ENCODE data around the gene IDUA.
"Not testable (repeated sequence)": the region's sequence is repeated elsewhere in the genome, so short reads cannot be mapped to it uniquely, and the experiment has no call there.

IDUA gene

DNA sequence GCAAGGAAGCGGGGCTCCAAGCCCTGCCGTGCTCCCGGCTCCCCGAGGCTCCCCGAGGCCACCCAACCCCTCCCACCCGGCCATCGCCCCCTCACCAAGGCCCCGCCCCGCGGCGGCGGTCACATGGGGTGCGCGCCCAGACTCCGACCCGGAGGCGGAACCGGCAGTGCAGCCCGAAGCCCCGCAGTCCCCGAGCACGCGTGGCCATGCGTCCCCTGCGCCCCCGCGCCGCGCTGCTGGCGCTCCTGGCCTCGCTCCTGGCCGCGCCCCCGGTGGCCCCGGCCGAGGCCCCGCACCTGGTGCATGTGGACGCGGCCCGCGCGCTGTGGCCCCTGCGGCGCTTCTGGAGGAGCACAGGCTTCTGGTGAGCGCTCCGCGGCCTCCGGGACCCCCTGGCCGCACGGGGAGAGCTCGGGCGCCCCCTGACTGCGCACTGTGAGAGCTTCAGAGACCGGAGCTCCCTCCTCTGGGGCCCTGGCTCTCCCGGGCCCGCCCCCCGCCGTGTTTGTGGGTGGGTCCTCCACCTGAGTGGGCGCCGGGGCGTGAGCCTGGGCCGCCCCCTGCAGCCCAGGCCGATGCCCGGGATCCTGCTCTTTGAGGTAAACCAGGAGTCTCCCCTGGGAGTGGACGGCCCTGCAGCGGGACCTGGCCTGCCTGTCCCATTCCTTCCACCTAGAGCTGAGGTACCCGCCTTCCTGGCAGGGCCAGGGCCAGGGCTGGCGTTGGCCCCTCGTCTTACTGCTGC, at the start of gene IDUA:
IDUA (plus strand) TSS at position 166 of the 745 bp plus-strand sequence; CDS start at position 207, 41 bp downstream.
- peak; percentile 84 for DNase-seq

DNA sequence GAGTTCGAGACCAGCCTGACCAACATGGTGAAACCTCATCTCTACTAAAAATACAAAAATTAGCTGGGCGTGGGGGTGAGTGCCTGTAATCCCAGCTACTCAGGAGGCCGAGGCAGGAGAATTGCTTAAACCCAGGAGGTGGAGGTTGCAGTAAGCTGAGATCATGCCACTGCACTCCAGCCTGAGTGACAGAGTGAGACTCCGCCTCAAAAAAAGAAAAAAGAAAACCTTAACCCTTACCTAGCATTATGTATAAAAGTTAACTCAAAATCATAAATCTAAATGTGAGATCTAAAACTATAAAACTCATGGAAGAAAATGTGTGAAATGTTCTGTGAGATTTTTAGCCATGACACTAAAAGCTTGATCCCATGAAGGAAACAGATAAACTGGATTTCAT, 47.3 kb upstream of the IDUA start:
- not testable (repeated sequence) for DNase-seq

DNA sequence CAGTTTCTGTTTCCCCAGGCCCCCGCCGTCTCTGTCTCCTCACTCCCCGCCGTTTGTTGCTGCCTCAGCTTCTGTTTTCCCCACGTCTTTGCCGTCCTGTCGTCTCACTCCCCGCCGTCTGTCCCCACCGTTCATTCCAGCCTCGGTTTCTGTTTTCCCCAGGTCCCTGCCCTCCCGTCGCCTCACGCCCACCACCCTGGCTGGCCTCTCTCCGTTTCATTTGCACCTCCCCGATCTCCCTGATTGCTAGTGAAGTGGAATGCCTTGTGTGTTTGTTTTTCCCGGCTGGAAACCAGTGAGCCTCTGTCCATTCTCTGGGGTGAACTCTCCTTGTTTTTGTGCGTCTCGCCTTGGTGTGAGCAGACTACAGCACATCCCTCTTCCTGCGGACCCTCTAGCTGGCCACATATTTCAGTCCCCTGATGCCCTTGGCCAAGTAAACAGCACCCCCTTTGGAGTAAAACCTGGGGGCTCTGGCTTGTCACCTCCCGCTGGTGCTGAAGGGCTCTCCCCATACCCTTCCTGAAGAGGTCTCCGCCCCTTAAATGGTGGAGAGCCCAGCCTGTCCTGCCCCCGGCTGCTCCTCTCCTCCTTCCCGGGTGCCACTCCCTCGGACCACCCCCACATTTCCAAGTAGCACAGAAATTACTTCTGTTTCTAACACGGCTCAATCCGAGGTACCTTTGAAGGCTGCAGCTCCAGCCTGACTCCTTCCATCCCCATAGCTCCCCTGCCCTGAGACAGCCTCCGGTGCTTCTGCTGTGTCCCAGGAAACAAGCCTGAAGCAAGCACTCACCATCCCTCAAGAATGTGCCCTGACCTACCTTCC, 41.4 kb upstream of the IDUA start:
- no peak for DNase-seq

DNA sequence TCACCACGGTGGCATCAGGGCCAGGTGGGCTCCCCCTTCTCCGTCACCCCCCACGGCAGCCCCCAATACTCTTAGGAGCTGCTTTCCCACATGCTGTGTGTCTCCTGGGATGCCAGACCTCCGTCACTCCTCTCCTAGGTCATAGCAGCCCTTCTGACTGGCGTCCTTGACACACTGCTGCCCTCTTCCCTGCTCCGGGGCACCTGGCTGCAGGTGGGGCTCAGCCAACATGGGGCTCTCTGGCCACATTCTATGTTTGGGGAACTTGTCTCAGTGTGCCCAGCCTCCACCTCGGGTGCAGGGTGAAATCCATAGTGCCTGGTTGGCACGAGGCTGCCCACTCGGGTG, 40.8 kb upstream of the IDUA start:
- no peak for DNase-seq

GRCh38 chr4:946517-947471, 40.0 kb upstream of the IDUA start:
- DNase-seq = no peak

DNA sequence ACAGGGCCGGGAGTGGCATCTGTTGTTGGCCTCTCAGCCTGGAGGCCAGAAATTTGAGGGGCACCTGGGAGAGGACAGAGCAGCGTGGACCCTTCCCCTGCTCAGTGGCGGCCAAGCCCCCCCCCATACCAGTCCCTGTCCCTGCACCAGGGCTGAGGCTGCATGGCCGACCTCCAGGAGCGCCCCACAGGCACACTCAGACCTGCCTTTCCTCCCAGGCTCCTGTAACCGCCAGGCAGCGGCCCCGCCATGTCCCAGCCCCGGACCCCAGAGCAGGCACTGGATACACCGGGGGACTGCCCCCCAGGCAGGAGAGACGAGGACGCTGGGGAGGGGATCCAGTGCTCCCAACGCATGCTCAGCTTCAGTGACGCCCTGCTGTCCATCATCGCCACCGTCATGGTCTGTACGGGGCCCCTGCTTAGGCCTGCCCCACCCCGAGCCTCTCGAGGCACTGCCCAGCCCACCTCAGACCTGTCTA, 39.3 kb upstream of the IDUA start:
- no peak for DNase-seq

DNA sequence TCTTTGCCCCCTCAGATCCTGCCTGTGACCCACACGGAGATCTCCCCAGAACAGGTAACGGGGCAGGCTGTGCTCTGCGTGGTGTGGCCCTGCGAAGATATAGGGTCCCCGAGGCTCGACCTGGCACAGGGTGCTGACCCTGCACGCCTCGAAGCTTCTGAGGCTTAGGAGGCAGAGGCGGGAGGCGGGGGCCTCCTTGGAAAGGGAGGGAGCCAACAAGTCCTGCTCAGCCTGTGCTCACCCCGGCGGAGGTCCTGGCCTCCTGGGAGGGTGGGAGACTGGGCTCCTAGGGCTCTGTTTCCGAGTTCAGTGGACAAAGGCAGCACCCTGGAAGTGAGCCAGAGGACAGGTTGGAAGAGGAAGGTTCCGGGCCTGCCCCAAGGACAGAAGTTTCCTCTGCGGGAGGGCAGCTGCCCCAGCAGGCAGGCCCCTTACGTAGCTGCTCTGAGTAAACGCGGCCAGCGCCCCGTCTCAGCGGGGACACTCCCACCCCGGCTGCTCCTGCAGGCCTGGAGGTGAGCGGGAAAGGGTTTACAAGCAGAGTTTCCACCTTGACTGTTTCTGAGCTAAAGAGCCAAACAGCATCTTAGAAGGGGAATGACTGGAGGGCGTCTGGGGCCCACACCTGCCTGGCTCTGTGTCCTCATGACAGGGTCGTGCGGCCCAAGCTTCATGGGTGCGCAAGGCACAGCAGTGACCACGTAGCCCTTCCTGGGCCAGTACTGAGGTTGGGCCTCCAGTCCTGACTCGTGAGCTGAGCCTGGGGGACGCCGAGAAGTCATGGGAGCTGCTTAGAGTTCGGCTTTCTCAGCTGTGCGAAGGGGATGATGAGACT, 38.5 kb upstream of the IDUA start:
- DNase-seq = no peak

DNA sequence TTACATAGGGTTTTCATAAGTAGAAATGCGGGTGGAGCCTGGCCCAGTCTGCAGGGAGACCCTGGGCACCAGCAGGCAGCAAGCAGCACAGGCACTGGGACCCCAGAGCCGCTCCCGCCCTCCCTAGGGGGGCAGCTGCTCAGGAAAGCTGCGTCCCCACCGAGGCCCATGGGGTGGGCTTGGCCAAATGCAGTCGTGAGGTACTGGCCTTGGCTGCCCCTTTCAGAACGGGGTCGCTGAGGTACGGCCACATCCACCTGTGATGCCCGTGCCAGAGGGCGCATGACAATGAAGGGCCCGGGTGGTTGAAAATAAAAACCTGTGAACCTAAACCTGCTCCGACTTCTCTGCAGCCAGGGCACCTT, 37.9 kb upstream of the IDUA start:
- no peak for DNase-seq

GRCh38 chr4:949656-950055, 37.2 kb upstream of the IDUA start:
- no peak for DNase-seq

DNA sequence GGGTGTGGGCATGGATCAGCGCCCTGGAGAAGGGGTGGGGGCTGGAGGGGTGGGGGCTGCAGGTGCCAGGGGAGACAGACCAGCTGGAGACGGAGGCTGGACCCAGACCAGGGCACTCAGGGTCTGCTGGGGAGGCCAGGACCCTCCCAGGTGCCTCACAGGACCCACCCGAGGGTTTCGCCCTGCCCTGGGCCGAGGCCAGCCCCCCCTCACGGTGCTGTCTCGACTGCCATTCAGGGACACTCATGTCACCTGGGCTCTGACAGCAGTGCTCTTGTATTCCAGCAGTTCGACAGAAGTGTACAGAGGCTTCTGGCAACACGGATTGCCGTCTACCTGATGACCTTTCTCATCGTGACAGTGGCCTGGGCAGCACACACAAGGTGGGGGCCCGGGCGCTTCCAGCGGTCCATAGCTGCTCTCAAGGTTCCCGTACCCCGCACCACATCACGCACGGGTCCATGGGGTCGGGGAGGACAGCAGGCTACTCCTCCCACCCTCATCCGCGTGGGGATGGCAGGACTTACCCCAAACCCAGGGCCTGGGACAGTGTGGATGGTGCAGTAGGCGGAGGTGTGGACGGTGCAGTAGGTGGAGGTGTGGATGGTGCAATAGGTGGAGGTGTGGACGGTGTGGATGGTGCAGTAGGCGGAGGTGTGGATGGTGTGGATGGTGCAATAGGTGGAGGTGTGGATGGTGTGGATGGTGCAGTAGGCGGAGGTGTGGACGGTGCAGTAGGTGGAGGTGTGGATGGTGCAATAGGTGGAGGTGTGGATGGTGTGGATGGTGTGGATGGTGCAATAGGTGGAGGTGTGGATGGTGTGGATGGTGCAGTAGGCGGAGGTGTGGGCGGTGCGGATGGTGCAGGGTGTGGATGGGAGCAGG, 36.5 kb upstream of the IDUA start:
- DNase-seq = no peak

DNA sequence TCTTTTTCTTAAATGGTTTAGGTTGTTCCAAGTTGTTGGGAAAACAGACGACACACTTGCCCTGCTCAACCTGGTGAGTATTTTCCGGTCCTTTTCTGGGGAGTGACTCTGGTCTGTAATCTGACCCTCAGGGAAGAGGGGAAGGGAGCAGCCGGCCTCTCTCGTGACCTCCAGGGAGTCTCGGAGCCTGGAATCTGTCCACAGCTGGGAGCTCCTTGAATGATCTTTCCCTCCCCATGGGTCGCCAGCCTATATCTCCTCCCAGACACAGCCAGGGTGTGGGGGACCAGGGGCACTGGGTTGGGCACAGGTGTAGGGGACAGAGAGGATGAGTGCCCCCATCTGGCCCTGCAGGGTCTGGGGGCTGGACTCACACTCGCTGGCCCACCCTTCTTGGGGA, 35.7 kb upstream of the IDUA start:
- DNase-seq = no peak

DNA sequence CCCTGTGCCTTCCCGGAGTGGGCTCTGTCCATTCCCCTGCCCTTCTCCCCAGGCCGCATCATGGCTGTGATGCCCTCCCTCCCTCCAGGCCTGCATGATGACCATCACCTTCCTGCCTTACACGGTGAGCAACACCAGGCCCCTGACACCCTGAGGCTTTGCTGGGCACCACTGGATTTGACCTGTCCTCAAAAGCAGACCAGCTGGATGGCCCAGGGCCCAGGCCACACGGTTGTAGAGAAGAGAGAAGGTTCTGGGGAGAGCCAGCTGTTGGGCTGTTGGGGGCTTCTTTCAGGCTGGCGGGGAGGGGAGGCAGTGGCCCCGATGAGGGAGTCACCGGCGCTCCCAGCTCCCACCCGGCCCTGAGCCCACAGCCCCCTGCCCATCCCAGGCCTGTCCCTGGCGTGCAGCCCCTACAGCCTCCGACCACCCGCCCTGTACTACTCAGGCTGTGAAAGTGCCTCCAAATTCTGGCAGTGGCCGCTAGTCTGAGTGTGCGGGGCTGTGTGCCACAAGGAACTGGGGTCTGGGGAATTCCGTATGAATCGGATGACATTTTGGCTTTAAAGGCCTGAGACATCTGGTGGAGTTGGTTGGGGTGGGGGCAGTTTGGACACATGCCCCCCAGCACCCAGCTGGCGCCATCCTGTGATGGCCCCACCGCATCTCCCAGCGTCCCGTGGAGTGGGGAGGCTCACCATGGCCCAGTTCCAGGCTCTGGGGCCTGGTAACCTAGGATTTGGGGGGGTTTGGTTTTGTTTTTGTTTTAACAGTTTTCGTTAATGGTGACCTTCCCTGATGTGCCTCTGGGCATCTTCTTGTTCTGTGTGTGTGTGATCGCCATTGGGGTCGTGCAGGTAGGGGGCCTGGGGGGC, 35.0 kb upstream of the IDUA start:
- no peak for DNase-seq

GRCh38 chr4:952881-953573, 33.8 kb upstream of the IDUA start:
- DNase-seq = no peak

- DNase-seq = no peak
These were observed 33.3 kb upstream of the IDUA start for GRCh38 chr4:953574-953915.

DNA sequence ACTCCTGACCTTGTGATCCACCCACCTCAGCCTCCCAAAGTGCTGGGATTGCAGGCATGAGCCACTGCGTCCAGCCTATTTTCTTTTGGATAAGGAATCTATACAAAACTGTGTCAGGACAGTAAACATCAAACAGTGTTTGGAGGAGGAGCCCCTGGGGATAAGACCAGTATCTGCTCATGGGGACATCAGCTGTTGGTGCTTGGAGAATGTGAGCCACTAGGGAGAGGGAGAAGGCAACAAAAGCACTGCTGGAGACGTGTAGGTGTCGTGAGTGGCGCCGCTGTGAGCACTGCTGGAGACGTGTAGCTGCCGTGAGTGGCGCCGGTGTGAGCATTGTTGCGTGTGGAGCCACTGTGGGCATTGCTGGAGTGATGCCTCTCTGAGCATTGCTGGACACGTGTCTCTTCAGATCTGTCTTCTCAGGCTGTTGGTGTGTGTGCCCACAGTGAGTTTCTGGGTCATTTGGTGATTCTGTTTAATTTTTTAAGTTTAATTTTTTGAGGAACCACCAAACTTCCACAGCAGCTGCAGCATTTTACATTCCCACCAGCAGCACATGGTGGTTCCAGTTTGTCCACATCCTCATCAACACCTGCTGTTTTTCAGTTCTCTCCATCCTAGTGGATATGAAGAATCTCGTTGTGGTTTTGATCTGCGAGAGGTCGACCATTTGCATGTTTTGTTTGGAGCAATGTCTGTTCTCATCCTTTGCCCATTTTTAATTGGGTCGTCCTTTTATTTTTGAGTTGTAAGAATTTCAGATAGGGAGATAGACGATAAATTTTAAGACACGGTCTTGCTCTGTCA, 32.4 kb upstream of the IDUA start:
- DNase-seq = no peak

DNA sequence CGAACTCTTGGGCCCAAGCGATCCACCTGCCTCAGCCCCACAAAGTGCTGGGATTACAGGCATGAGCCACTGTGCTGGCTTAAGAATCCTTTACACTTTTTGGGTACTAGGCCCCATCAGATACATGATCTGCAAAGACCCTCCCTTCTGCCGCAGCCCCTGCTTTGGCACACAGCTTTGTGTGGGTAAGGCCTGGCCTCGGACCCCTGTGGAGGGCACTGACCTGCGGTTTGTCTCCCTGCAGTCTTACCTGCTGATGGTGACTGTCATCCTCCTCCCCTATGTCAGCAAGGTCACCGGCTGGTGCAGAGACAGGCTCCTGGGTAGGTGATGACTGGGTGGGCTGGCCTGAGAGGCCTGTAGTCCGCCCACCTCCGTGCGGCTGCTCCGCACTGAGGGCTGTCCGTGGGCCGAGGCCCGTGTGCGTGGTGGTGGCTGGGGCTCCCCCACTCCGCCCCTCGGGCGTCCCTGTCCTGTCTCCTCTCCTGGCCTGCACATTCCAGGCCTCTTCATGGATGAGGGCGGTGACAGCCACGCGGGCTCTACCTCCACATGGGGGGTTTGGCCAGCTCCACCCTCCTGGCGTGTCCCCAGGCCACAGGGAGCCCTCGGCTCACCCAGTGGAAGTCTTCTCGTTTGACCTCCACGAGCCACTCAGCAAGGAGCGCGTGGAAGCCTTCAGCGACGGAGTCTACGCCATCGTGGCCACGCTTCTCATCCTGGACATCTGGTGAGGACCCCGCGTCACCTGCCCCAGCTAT, 31.5 kb upstream of the IDUA start:
- no peak for DNase-seq

DNA sequence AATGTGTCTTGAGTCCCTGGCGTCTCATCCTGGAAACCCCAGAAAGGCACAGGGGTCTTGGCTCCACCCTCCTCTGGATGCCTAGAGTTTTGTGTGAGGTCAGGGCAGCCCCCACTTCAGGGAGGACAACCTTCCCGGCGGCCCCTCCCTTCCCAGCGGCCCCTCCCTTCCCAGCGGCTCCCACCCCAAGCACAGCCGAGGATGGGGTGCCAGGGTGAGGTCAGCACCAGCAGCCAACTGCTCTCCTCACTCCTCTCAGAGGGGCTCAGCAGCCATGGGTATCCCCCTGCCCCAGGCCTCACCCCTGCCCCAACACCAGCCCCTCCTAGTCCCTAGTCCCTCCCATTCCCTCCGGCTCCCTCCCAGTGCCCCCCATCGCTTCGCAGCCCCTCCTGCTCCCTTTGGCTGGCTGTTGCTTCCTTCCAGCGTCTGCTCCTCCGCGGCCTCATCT, 30.9 kb upstream of the IDUA start:
- DNase-seq = no peak

All from femur (tissue), 1 donor.